GM12891 (cell line): ENCODE measurements around the gene KCNH5.

Source experiments
- DNase-seq: peaks from one replicate; pipeline ENCODE4 v3.0.0; 2011; ENCODE audit warnings: low spot score; ENCODE audit not compliant: insufficient read length
- FAIRE-seq: peaks from 2 replicates; lab custom pipeline; 2011; peaks lifted over from hg19 to GRCh38; lab: Jason Lieb, UNC
- PAX5 ChIP-seq: IDR thresholded peaks from 2 replicates; pipeline ENCODE4 v1.6.1; 2011; ENCODE audit warnings: low read length, moderate library complexity, mild to moderate bottlenecking; ENCODE audit not compliant: insufficient read depth, severe bottlenecking
- POLR2A ChIP-seq: IDR thresholded peaks from 2 replicates; pipeline ENCODE4 v1.6.1; 2011; ENCODE audit warnings: low read depth, low read length, control low read depth
- POLR2AphosphoS5 ChIP-seq: IDR thresholded peaks from 2 replicates; pipeline ENCODE4 v1.6.1; 2011; ENCODE audit warnings: low read depth, low read length, control low read depth
- POU2F2 ChIP-seq: IDR thresholded peaks from 2 replicates; pipeline ENCODE4 v1.6.1; 2011; ENCODE audit warnings: low read depth, mild to moderate bottlenecking, control low read depth, low read length, moderate library complexity
- SPI1 ChIP-seq: IDR thresholded peaks from 2 replicates; pipeline ENCODE4 v1.6.1; 2011; ENCODE audit warnings: low read depth, low read length, control low read depth
- TAF1 ChIP-seq: IDR thresholded peaks from 2 replicates; pipeline ENCODE4 v1.6.1; 2011; ENCODE audit warnings: low read depth, low read length, control low read depth

The KCNH5 gene

DNA sequence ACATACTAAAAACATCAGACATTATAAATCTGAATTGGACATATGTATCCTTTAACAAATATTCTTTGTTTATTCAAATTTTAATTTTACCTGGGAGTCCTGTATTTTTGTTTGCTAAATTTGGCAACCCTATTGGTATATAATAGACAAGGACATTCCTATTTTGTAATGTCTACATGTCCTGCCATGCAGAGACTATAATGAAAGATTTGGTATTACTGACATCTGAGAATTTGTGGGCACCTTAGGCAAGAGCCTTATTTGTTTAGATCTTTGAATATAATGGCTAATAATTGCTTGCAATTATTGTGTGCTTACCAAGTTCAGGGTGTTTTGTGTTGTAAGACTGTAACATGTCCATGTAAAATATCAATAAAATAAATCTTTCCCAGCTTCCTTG, 334.4 kb downstream of the KCNH5 start:
- DNase-seq (no peak), FAIRE-seq (no peak)
- TF ChIP-seq SPI1: no peak
- no peak for TF ChIP-seq PAX5
- TF ChIP-seq TAF1: no peak
- no peak for TF ChIP-seq POU2F2
- TF ChIP-seq POLR2A: no peak
- no peak for TF ChIP-seq POLR2AphosphoS5

DNA sequence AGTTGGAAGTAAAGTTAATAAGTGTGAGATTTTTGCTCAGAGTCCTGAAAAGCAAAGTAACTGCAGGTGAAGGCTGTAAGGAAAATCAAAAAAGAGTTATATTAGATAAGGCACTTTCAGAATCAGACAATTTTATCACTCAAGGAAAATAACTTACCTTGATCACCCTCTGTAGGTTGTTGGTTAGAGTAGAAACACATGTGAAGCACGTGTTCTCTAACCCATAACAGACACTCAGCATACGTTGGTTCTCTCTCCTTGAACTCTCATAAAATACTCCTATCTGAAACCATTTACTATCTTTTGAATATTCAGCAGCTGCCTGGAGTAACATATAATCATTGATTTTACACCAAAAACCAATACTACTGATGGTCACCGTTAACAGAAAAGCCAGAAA, 335.5 kb downstream of the KCNH5 start:
- TF ChIP-seq SPI1 (no peak), POLR2AphosphoS5 (no peak), PAX5 (no peak), TAF1 (no peak), POLR2A (no peak), POU2F2 (no peak)
- DNase-seq: no peak
- no peak for FAIRE-seq

DNA sequence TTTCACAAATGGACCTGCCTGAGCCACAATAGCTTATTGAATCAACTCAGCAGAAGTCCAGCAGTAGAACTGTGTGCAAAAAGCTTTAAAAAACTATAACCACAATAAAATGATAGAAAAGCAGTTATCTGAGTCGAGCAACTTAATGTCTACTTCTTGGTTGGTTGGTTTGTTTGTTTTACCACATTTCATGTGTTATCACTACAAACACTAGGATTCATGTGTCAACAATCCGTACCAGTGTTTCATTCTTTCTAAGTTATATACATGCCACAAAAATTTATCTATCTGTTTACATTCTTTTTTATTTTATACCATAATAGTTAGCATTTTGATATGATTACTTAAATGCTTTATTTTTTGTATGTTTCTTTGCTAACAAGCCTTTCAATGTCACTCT, 339.0 kb downstream of the KCNH5 start:
- TF ChIP-seq PAX5 (no peak), POLR2AphosphoS5 (no peak), POLR2A (no peak), TAF1 (no peak), SPI1 (no peak), POU2F2 (no peak)
- FAIRE-seq: no peak

DNA sequence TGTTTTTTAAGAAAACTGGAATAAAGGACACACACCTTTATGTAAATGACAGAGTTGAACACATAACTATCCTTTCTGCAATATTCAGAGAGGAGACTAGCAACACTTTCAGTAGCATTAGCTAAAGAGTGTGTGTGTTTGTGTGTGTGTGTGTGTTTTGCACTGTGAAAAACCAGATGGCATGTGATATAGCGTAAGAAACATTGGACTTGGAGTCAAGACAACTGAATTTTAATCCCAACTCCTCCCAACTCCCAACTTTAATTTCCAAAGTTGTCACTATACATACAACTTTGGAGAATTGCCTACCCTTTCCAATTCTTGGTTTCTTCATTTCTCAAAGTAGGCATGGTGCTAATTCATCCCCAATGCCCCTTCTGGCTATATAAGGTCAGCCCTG, 347.8 kb downstream of the KCNH5 start:
- FAIRE-seq (no peak), DNase-seq (no peak)
- TF ChIP-seq PAX5: no peak
- TF ChIP-seq POLR2AphosphoS5: no peak
- TF ChIP-seq POLR2A: no peak
- no peak for TF ChIP-seq TAF1
- TF ChIP-seq SPI1: no peak
- no peak for TF ChIP-seq POU2F2

More for the DNA sequence above, 339.0 kb downstream of the KCNH5 start:
- DNase-seq: no peak

DNA sequence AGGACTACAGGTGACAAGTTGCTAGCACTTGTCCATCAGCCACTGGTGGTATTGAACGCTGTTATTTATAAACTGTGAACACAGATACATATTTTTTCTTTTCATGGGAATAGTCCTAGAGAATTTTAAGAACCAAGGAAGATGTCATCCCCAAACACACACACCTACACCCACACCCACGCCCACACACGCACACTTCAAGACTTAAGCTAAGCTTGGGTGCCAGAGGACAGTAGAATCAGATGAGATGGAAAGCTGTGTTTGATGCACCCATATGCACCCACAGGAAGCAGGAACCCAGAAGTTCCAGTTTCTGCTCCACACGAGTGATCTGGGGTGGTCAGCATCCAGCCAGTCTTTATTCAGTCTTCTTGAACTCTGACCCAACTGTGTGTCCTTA, 348.3 kb downstream of the KCNH5 start:
- DNase-seq: no peak
- FAIRE-seq: no peak
- TF ChIP-seq POLR2AphosphoS5 (no peak), TAF1 (no peak), PAX5 (no peak), POU2F2 (no peak), SPI1 (no peak), POLR2A (no peak)

DNA sequence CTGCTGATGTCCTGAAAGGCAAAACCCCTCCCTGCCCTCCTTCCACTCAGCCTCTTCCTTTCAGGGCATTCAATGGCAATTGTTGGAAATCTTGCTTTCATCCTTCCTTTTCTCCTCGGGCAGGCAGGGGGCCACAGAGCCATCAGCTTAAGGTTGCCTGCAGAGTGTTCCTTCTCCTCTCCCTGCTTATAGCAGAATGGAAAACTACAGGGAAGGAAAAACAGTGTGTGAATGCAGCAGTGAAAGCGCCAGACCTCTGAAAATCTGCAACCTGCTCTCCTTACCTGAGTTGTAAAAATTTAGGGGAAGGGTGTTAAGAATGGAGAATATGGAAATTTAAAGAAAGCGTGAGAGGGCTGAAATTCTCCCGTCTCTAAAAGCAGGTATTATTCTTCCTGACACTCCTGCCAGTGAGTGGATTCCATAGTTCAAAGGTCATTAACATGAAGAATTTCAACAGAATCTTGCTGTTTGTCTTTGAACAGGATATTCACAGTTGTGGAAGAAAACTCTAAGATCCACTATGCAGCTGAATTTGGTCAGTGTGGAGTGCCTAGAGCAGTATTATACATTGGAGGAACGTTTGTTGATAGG, 348.8 kb downstream of the KCNH5 start:
- no peak for TF ChIP-seq TAF1
- TF ChIP-seq POLR2AphosphoS5: no peak
- no peak for TF ChIP-seq POLR2A
- TF ChIP-seq POU2F2: no peak
- no peak for TF ChIP-seq SPI1
- FAIRE-seq: no peak
- no peak for DNase-seq

DNA sequence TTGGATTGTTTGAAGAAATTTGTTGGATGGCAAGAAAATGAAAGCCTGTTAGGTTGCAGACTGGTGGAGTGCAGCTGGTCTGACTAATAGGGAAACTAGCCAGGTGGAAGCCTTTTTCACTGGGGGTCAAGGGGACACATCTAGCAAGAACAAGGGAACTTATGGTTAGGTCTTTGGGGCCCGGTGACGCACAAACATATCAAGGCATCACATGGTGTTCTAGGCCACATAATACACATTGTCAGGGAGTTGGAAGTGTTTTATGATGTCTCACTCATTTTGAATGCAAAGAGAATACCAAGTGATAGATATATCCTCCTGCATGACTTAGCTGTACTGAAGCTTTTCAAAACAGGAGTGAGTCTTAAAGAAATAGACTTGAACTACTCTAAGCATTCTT, 351.2 kb downstream of the KCNH5 start:
- DNase-seq (no peak), FAIRE-seq (no peak)

DNA sequence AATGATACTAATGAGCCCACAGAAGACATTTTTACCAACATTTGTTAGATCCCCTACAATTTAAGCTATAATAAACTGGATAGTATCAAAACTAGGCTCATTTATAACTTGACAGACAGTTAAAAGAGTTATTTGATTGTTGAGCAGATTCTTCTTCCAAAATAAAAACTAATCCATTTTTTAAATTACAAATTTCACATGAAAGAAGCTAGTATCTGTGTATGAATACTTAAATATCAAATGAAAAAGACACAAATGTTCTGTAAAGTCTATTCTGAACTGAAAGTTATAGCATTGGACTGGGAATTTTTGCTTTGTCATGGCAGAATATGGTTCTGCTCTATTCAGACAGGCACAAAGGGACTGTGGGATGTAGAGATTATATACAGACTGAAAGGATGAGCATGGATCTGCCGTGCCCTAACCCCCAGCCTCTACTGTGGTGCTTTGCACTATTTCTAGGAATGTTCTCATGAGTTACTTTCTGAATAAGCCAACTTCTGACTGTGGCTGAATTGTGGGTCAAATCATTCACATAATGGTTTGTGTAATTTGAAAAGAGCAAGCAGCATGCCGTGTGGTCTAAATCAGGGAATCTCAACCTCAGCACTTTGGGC, 352.7 kb downstream of the KCNH5 start:
- DNase-seq (no peak), FAIRE-seq (no peak)
- TF ChIP-seq POU2F2 (no peak), POLR2A (no peak), SPI1 (no peak), PAX5 (no peak), POLR2AphosphoS5 (no peak), TAF1 (no peak)

More for the DNA sequence above, 351.2 kb downstream of the KCNH5 start:
- no peak for TF ChIP-seq POU2F2
- TF ChIP-seq TAF1: no peak
- no peak for TF ChIP-seq PAX5
- no peak for TF ChIP-seq SPI1
- TF ChIP-seq POLR2AphosphoS5: no peak
- no peak for TF ChIP-seq POLR2A

DNA sequence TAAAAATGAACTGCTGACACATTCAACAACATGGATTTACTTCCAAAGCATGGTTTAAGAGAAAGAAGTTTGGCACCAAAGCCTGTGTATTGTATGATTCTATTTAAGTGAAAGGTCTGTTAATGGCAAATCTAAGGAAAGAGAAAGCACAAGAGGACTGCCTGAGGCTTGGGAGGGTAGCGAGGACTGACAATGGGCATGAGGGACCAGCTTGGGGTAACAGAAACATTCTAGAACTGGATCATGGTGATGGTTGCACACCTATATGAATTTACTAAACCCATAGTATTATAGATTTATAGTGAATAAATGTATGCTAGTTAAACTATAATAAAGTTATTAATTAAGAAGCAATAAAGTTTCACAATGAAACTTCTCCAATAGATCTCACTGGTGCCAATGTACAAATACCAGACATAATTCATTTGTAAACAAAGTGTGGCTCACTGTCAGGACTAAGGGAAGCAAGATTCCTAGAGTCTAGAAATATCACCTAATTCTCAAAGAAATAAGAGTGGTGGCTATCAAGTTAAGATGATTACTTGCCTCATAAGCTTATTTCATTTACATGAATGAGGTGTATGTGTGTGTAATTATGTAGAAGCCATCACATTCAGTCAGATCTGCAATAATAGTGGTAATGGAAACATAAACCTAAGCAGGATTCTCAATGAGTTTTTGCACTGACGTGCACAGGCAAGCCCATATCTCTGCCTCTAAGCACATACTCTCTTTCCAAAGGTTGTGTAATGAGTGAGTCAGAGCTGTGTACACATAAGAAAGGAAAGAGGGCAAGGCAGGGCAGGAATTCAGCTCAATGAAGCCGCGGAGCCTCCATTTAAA, 353.4 kb downstream of the KCNH5 start:
- TF ChIP-seq POLR2AphosphoS5 (no peak), SPI1 (no peak), PAX5 (no peak), POU2F2 (no peak), POLR2A (no peak), TAF1 (no peak)
- FAIRE-seq: no peak

DNA sequence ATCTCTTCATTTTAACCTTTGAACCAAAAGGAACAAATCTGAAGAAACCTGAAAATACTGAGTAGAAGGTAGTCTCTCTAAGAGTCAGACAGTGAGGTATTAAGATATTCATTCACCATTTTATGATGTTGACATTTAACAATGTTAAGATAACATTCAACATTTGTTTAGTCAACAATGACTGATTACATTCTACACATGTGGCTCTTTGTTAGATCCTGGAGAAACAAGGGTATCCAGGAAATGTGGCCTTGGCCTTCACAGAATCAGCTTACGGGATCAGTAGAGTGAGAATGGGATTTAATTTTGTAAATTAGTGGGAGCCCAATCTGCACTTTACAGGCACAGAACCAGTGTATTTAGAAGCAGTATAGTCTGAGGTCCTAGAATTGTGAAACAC, 355.5 kb downstream of the KCNH5 start:
- FAIRE-seq (no peak), DNase-seq (no peak)
- TF ChIP-seq TAF1: no peak
- TF ChIP-seq POU2F2: no peak
- TF ChIP-seq SPI1: no peak
- TF ChIP-seq POLR2AphosphoS5: no peak
- TF ChIP-seq POLR2A: no peak
- no peak for TF ChIP-seq PAX5

More for the DNA sequence above, 353.4 kb downstream of the KCNH5 start:
- no peak for DNase-seq
